GM19467 (cell line): ENCODE data around the gene C6.

Experiments used
- ATAC-seq: cut with Tn5 transposase; IDR thresholded peaks from one replicate; pipeline ENCODE4 v1.9.1; 2021; ENCODE audit warnings: mild to moderate bottlenecking, moderate library complexity; ENCODE audit not compliant: unreplicated experiment

The C6 gene

GRCh38 chr5:41127967-41128690 lies 85.2 kb downstream of the C6 start:
- ATAC-seq, result no peak

GRCh38 chr5:41122459-41122858 lies 90.9 kb downstream of the C6 start:
- no peak for ATAC-seq

GRCh38 chr5:41120600-41120999 lies 92.7 kb downstream of the C6 start:
- ATAC-seq, result no peak

DNA sequence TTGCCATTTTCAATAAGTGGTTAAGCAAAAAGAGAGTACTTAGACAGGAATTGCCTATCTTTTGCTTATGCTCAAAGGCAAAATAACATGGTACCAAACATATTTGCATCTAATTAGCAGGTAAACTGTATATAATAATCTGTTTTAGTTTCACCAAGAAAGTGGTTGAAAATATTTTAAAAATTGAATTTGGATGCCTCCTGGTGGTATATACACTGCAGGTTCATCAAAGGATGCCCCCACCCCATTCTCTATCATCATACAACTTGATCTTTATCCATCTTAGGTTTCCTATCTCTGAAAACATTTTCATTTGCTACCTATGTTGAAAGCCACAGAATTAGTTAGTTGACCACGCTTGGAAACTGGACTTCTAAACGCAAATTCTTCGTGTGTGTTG lies 95.2 kb downstream of the C6 start:
- no peak for ATAC-seq

DNA sequence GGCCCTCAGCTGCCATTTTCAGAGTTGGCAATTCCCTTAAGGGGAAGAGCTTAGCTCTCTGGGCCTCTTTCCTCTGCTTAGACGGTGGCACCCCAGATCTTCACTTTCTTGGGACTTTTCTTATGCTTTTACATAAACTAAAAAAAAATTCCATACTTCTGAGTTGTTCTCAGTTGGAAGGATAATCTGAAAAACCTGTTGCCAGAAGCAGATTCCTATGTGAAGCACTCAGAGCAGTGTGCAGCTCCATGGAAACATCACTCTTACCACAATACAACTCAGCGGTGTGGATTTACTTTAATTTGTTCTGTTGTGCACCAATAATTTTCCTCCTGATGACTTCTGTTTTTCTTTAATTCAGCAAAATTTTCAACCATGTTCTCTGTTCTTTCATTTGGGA lies 98.1 kb downstream of the C6 start:
- ATAC-seq, result no peak

DNA sequence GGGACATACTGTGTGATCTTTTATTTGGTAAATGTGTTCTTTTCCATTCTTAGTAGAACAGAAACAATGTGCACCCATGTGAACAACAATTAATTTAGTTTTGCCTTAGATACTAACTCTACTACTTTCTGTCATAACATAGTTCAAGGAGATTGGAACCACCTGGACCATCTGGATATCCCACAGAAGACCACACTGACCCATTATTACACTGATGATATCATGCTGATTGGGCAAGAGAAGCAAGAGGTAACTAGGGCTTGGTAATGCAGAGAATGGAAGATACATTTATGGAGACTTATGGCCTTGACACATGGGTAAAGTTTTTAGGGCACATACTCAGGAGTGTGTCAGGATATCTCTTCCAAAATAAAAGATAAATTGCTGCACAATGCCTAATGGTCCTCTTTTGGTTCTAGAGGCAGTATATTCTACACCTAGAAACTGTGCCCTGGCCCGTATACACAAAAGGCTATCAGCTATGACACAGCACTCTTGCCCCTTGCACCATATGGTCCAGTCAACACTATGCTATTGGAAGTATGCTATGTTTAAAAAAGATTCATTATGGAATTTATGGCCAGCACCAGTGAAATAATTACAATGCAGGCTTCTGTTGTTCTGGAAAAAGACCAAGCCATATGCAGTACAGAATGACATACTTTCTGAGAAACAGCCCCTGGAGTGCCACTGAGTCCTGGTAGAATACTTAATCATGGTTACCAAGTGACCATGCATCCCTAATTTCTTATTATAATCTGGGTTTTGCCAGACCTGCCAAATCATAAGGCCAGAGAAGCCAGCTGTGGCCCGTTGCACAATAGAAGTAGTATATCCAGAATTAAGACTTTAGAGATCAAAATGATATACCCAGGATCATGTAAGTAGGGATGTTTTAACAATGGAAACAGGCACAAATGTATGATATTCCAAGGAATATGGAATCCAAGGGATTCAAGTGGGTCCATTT lies 100.6 kb downstream of the C6 start:
- ATAC-seq, result no peak

DNA sequence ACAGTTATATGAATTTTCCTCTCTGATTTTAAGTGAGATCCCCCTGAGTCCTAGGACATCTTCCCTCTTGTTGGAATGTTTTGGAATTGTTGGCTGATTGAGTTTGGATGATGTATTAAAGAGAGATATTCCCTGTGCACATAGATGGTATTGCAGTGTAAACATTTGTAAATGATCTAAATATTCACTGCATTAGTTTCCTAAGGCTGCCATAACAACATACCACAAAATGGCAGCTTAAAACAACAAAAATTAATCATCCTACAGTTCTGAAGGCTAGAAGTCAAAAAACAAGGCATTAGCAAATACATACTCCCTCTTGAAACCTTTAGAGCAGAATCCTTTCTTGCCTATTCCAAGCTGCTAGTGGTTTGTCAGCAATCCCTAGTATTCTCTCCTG lies 104.1 kb downstream of the C6 start:
- no peak for ATAC-seq

GRCh38 chr5:41102341-41102740 lies 111.0 kb downstream of the C6 start:
- no peak for ATAC-seq

DNA sequence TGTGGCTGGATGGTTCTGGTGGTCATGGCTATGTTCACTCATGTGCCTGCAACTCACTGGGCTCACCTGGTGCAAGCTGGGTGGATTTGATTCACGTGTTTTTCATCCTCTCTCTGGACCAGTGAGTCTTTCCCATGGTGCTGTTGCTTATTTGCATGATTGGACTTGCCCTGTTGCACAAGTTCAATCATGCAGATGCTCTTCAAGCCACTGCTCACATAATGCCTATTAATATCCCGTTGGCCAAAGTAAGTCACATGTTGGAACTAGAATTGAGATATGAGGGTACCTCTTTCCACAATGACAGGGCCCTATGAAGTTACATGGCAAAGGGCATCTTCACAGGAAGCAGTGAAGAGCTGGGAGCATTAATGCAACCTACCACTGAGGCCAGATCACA lies 115.7 kb downstream of the C6 start:
- ATAC-seq, result no peak

GRCh38 chr5:41095324-41096101 lies 117.8 kb downstream of the C6 start:
- ATAC-seq, result no peak

DNA sequence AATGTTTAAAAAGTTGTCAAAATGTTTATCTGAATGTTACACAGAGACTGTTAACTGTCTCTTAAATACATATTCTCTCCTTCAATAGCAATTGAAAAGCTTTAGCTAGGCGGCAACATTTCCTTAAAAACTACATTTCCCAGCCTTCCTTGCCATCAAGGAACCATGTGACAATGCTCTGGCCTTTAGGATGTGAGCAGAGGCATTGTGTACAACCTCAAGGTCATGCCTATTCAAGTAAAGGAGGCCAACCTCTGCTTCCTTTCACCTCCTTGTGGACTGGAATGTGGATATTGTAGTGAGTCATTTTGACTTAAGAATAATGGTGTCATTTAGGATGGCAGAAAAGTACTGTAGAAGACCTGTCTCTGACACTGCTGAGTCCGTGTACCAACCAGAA lies 118.5 kb downstream of the C6 start:
- ATAC-seq, result no peak

DNA sequence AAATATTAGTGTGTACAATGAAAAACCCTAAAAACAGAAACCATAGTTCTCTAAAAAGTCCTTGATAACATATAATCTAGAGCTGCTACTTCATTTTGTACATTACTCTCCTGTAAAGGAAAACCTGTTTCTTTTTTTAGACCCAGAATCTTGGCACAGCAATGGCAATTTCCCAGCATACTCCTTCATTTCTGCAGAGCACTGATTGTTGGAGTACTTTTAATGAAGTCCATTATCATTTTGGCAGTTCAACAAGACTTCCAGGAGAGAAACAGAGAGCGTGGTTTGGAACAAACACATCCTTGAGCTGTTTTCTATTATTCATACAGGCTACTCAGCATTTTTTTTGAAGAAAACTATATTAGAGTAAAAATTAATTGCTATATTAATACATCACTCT lies 119.5 kb downstream of the C6 start:
- no peak for ATAC-seq
